HepG2 (cell line): Measurements from ENCODE around the gene OARD1. TPM values are rescaled to one million over a fixed set of nuclear protein-coding genes. Genes with fewer than 3 reads are reported as not detected.

Source experiments
- ATAC-seq: fragments of 200-7000 bp; cut with Tn5 transposase; 3 replicates; pipeline ENCODE4 v1.9.1; 2020; ENCODE audit warnings: mild to moderate bottlenecking, moderate library complexity
- BruUV-seq: library from RNA; stranded (reverse); fragments of 400-500 nt; replicated peaks from 2 replicates; lab custom pipeline; 2021; lab: Mats Ljungman, UMichigan
- CTCF ChIA-PET: fragments of 300-600 bp; formaldehyde crosslinking; extraction: SDS; loops from one replicate; lab custom pipeline; 2021; ENCODE audit warnings: low total read pairs, inconsistent platforms, low intra/inter-chr PET ratio; lab: Yijun Ruan, JAX
- POLR2A ChIA-PET: fragments of 350-600 bp; sonication (Branson Sonifier 250); formaldehyde crosslinking; loops from one replicate; lab custom pipeline; 2020; ENCODE audit warnings: antibody characterized with exemption, inconsistent platforms; lab: Yijun Ruan, JAX
- DNase-seq: peaks from one replicate; pipeline ENCODE4 v3.0.0-alpha.2; 2015; ENCODE audit warnings: low spot score
- FAIRE-seq: peaks from 3 replicates; lab custom pipeline; 2011; peaks lifted over from hg19 to GRCh38; lab: Jason Lieb, UNC
- H2AFZ ChIP-seq: one replicate; pipeline ENCODE4 v1.6.1; 2011; ENCODE audit warnings: low read length, inconsistent platforms
- H3K27ac ChIP-seq: fragments of 300-600 bp; 3 replicates; pipeline ENCODE4 v1.8.0; 2011; ENCODE audit warnings: mixed run types, mild to moderate bottlenecking, mixed read lengths, low read length, inconsistent platforms; ENCODE audit not compliant: insufficient read depth; ENCODE audit errors: extremely low read length
- H3K27me3 ChIP-seq, 2 experiments: fragments of 200-600 bp in 1 of 2; 2 replicates in 1 of 2; 3 replicates in 1 of 2; pipeline versions ENCODE4 v1.6.0 to v1.8.0; 2011; ENCODE audit warnings: low read length in 2 of 2, mild to moderate bottlenecking in 2 of 2, moderate library complexity in 2 of 2, inconsistent platforms in 1 of 2; ENCODE audit not compliant: insufficient read depth in 2 of 2, control insufficient read depth in 1 of 2
- H3K36me3 ChIP-seq, 2 experiments: fragments of 200-600 bp in 1 of 2; replicated peaks in 1 of 2; 2 replicates in 1 of 2; 3 replicates in 1 of 2; pipeline versions ENCODE4 v1.5.1 to v1.8.0; 2011; ENCODE audit warnings: low read length in 2 of 2, inconsistent platforms in 1 of 2; ENCODE audit not compliant: insufficient read depth in 2 of 2, control insufficient read depth in 1 of 2
- H3K4me1 ChIP-seq: 2 replicates; pipeline ENCODE4 v1.5.1; 2012; ENCODE audit warnings: low read length, inconsistent platforms; ENCODE audit not compliant: insufficient read depth
- H3K4me2 ChIP-seq: 2 replicates; pipeline ENCODE4 v1.6.0; 2011; ENCODE audit warnings: low read depth, low read length, inconsistent platforms
- H3K4me3 ChIP-seq, 3 experiments: fragments of 200-600 bp in 1 of 3; sonication (generic), shearing (Covaris generic) in 1 of 3; replicated peaks in 1 of 3; 2 replicates each; pipeline ENCODE4 v1.5.1; 2011 to 2016; ENCODE audit warnings: low read length in 3 of 3, inconsistent platforms in 2 of 3, low read depth in 2 of 3, mild to moderate bottlenecking in 2 of 3, control low read depth in 1 of 3, mixed read lengths in 1 of 3; ENCODE audit not compliant: insufficient read depth in 1 of 3
- H3K79me2 ChIP-seq: one replicate; pipeline ENCODE4 v1.6.1; 2011; ENCODE audit warnings: low read length, inconsistent platforms; ENCODE audit not compliant: insufficient read depth
- H3K9ac ChIP-seq: 2 replicates; pipeline ENCODE4 v1.6.0; 2011; ENCODE audit warnings: mild to moderate bottlenecking, low read depth, low read length, inconsistent platforms; ENCODE audit not compliant: insufficient read depth
- H3K9me3 ChIP-seq: 2 replicates; pipeline ENCODE4 v1.5.1; 2012; ENCODE audit warnings: mild to moderate bottlenecking, low read length
- H4K20me1 ChIP-seq: 2 replicates; pipeline ENCODE4 v1.6.0; 2011; ENCODE audit warnings: inconsistent platforms, mild to moderate bottlenecking, low read length, moderate library complexity; ENCODE audit not compliant: insufficient read depth
- GABPA ChIP-seq, 2 experiments: IDR thresholded peaks; 2 replicates each; pipeline ENCODE4 v1.6.1; 2011 to 2016; ENCODE audit warnings: low read depth in 2 of 2, low read length in 1 of 2, missing biosample characterization in 1 of 2, missing genetic modification characterization in 1 of 2
- HDAC1 ChIP-seq: sonication (generic); formaldehyde crosslinking; IDR thresholded peaks from 2 replicates; pipeline ENCODE4 v1.5.1; 2020; ENCODE audit warnings: mild to moderate bottlenecking, missing genetic modification reagents
- HNF4A ChIP-seq: sonication (generic); formaldehyde crosslinking; IDR thresholded peaks from 2 replicates; pipeline ENCODE4 v1.4.0; 2020; ENCODE audit warnings: missing genetic modification reagents
- MAFG ChIP-seq: sonication (generic); formaldehyde crosslinking; IDR thresholded peaks from 2 replicates; pipeline ENCODE4 v1.5.1; 2020; ENCODE audit warnings: mild to moderate bottlenecking, missing genetic modification reagents
- MIER2 ChIP-seq: IDR thresholded peaks from 2 replicates; pipeline ENCODE4 v1.6.1; 2016; ENCODE audit warnings: missing biosample characterization, missing genetic modification reagents
- NRL ChIP-seq: sonication (generic); formaldehyde crosslinking; IDR thresholded peaks from 2 replicates; pipeline ENCODE4 v1.5.0; 2020; ENCODE audit warnings: missing genetic modification reagents, mild to moderate bottlenecking, moderate library complexity, borderline replicate concordance
- RFXANK ChIP-seq: IDR thresholded peaks from 2 replicates; pipeline ENCODE4 v1.6.1; 2016
- SALL1 ChIP-seq: sonication (generic); formaldehyde crosslinking; IDR thresholded peaks from 2 replicates; pipeline ENCODE4 v1.8.0; 2022; ENCODE audit warnings: mild to moderate bottlenecking, missing genetic modification reagents
- ZNF124 ChIP-seq: sonication (generic); formaldehyde crosslinking; IDR thresholded peaks from 2 replicates; pipeline ENCODE4 v1.4.0; 2020; ENCODE audit warnings: missing genetic modification reagents
- ZNF263 ChIP-seq: sonication (generic); formaldehyde crosslinking; IDR thresholded peaks from 2 replicates; pipeline ENCODE4 v1.4.0; 2020; ENCODE audit warnings: missing genetic modification reagents
- ZNF382 ChIP-seq: sonication (generic); formaldehyde crosslinking; IDR thresholded peaks from 2 replicates; pipeline ENCODE4 v1.5.0; 2020; ENCODE audit warnings: missing genetic modification reagents, mild to moderate bottlenecking, borderline replicate concordance
- ZNF564 ChIP-seq: sonication (generic); formaldehyde crosslinking; IDR thresholded peaks from 2 replicates; pipeline ENCODE4 v1.8.1; 2023; ENCODE audit warnings: mild to moderate bottlenecking, missing genetic modification reagents
- WGBS: methylation state at CpG from one replicate; pipeline ENCODE4 v1.1.6; 2017; ENCODE audit warnings: low lambda C conversion rate; 5-methylcytosine and 5-hydroxymethylcytosine counted together
- in situ Hi-C: cut with HindIII; loops from 2 replicates; pipeline ENCODE4 v1.10.0; 2017; ENCODE audit warnings: low pct_unique_long_range_greater_than_20kb; ENCODE audit not compliant: extremely low pct_ligation_motif_present
- intact Hi-C: fragments of 100-400 bp; cut with micrococcal nuclease; formaldehyde crosslinking; loops from one replicate; pipeline ENCODE4 v1.10.0; 2022; ENCODE audit not compliant: unreplicated experiment
- polyA plus RNA-seq, 8 experiments: library from polyadenylated mRNA; depleted of rRNA in 3 of 8; stranded (reverse) in 7 of 8; unstranded in 1 of 8; fragments of >200 nt; fragmentation: Illumina TruSeq in 4 of 8; extraction: Trizol in 4 of 8; gene quantifications; 2 replicates each; pipeline versions ENCODE4 v1.2.1 to v1.2.3, GENCODE V29; 2011 to 2016; ENCODE audit warnings: low read depth in 4 of 8, missing spikeins in 1 of 8, mixed read lengths in 1 of 8; ENCODE audit not compliant: insufficient read depth in 1 of 8
- total RNA-seq, 5 experiments: library from RNA; depleted of rRNA; stranded (reverse); fragments of >200 nt; fragmentation: Illumina TruSeq; extraction: Trizol; gene quantifications; 2 replicates each; pipeline ENCODE4 v1.2.3, GENCODE V29; 2016; ENCODE audit warnings: low read depth in 1 of 5
- TF ChIP-seq, protein P1 (sequence below): IDR thresholded peaks from 2 replicates; pipeline ENCODE4 v1.6.1; 2016; ENCODE audit warnings: low read depth, missing genetic modification reagents, missing compliant biosample characterization
- TF ChIP-seq, protein P2 (sequence below): sonication (generic); formaldehyde crosslinking; conservative IDR thresholded peaks from 2 replicates; pipeline ENCODE4 v1.4.0; 2020; ENCODE audit warnings: missing genetic modification reagents
- TF ChIP-seq, protein P3 (sequence below): sonication (generic); formaldehyde crosslinking; IDR thresholded peaks from 2 replicates; pipeline ENCODE4 v1.4.0; 2020; ENCODE audit warnings: missing genetic modification reagents

OARD1 gene
- total and polyA plus RNA-seq, 2 of the 13 experiments (the other 11 are each of a cell fraction or from before 2014, with no cell fraction given), result 18.4 to 49.0 TPM

GRCh38 chr6:41040940-41041536 is 31.1 kb downstream of the OARD1 start:
- Histone ChIP-seq H3K9ac (peak overlapping the region; percentile 73), H2AFZ (no peak overlapping the region), H3K36me3 (no peaks in the 10 kb centered on the region), H3K9me3 (no peaks in the 10 kb centered on the region), H3K79me2 (no peaks in the 10 kb centered on the region), H3K4me2 (peak overlapping the region; percentile 79), H4K20me1 (no peaks in the 10 kb centered on the region), H3K4me1 (peaks cover 80% of the 10 kb centered on the region), H3K27me3 (no peaks in the 10 kb centered on the region), H3K4me3 (peak overlapping the region in 1 of 3 experiments; percentile 64; a peak in 1 of 6 replicates), H3K27ac (peak overlapping the region; percentile 94)
- intact Hi-C loops, result loop anchor here (1.0 to 5.0 kb wide), 2 partner anchors 24 to 44 kb away; no protein-coding TSS in a partner anchor
- BruUV-seq, result no TSS peak
- no peak for FAIRE-seq
- DNase-seq, result no peak
- ChIA-PET CTCF (interaction anchor here (3.3 kb wide), 1 partner anchor 24 kb away, joined by 25 read pairs; no protein-coding TSS in a partner anchor), POLR2A (interaction anchor here (0.8 to 4.2 kb wide), 17 partner anchors 9 to 479 kb away, joined by 3 to 59 read pairs (median 10); partner anchors contain the start of genes APOBEC2, NFYA and OARD1)
- in situ Hi-C loops, result loop anchor here (25.0 kb wide), 1 partner anchor 704 kb away; no protein-coding TSS in a partner anchor
- ATAC-seq, result no peak; the same call in 2 of the 3 replicates
- WGBS, result 48% methylated on average over 1 of the region's 1 CpG
- TF ChIP-seq SALL1 (CRISPR knock-in tag) (no peak), HDAC1 (CRISPR knock-in tag) (no peak), ZNF382 (CRISPR knock-in tag) (no peak), RFXANK (CRISPR knock-in tag) (no peak), ZNF564 (CRISPR knock-in tag) (peak; percentile 5; the same call in 1 of the 2 replicates), ZNF124 (CRISPR knock-in tag) (peak; percentile 2; the same call in 1 of the 2 replicates), GABPA (IDR thresholded peaks at IDR 0.05; ENCODE audit: low read depth, low read length) (no peak), GABPA (CRISPR knock-in tag; IDR thresholded peaks at IDR 0.05; ENCODE audit: low read depth) (no peak), MAFG (no peak), MIER2 (no peak), NRL (CRISPR knock-in tag) (peak; percentile 64; the same call in 1 of the 2 replicates), ZNF263 (peak; percentile 93), HNF4A (CRISPR knock-in tag) (no peak)
- TF ChIP-seq, protein P1, sequence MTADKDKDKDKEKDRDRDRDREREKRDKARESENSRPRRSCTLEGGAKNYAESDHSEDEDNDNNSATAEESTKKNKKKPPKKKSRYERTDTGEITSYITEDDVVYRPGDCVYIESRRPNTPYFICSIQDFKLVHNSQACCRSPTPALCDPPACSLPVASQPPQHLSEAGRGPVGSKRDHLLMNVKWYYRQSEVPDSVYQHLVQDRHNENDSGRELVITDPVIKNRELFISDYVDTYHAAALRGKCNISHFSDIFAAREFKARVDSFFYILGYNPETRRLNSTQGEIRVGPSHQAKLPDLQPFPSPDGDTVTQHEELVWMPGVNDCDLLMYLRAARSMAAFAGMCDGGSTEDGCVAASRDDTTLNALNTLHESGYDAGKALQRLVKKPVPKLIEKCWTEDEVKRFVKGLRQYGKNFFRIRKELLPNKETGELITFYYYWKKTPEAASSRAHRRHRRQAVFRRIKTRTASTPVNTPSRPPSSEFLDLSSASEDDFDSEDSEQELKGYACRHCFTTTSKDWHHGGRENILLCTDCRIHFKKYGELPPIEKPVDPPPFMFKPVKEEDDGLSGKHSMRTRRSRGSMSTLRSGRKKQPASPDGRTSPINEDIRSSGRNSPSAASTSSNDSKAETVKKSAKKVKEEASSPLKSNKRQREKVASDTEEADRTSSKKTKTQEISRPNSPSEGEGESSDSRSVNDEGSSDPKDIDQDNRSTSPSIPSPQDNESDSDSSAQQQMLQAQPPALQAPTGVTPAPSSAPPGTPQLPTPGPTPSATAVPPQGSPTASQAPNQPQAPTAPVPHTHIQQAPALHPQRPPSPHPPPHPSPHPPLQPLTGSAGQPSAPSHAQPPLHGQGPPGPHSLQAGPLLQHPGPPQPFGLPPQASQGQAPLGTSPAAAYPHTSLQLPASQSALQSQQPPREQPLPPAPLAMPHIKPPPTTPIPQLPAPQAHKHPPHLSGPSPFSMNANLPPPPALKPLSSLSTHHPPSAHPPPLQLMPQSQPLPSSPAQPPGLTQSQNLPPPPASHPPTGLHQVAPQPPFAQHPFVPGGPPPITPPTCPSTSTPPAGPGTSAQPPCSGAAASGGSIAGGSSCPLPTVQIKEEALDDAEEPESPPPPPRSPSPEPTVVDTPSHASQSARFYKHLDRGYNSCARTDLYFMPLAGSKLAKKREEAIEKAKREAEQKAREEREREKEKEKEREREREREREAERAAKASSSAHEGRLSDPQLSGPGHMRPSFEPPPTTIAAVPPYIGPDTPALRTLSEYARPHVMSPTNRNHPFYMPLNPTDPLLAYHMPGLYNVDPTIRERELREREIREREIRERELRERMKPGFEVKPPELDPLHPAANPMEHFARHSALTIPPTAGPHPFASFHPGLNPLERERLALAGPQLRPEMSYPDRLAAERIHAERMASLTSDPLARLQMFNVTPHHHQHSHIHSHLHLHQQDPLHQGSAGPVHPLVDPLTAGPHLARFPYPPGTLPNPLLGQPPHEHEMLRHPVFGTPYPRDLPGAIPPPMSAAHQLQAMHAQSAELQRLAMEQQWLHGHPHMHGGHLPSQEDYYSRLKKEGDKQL (CRISPR knock-in tag), result no peak
- TF ChIP-seq, protein P2, sequence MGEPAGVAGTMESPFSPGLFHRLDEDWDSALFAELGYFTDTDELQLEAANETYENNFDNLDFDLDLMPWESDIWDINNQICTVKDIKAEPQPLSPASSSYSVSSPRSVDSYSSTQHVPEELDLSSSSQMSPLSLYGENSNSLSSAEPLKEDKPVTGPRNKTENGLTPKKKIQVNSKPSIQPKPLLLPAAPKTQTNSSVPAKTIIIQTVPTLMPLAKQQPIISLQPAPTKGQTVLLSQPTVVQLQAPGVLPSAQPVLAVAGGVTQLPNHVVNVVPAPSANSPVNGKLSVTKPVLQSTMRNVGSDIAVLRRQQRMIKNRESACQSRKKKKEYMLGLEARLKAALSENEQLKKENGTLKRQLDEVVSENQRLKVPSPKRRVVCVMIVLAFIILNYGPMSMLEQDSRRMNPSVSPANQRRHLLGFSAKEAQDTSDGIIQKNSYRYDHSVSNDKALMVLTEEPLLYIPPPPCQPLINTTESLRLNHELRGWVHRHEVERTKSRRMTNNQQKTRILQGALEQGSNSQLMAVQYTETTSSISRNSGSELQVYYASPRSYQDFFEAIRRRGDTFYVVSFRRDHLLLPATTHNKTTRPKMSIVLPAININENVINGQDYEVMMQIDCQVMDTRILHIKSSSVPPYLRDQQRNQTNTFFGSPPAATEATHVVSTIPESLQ (CRISPR knock-in tag), result no peak
- TF ChIP-seq, protein P3, sequence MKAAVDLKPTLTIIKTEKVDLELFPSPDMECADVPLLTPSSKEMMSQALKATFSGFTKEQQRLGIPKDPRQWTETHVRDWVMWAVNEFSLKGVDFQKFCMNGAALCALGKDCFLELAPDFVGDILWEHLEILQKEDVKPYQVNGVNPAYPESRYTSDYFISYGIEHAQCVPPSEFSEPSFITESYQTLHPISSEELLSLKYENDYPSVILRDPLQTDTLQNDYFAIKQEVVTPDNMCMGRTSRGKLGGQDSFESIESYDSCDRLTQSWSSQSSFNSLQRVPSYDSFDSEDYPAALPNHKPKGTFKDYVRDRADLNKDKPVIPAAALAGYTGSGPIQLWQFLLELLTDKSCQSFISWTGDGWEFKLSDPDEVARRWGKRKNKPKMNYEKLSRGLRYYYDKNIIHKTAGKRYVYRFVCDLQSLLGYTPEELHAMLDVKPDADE (CRISPR knock-in tag), result no peak
